Trophoblast cell (in vitro differentiated cells and primary cell): ENCODE data around the gene LRP5.

Source experiments
- DNase-seq, 2 donors: peaks; one replicate each; pipeline ENCODE4 v3.0.0-alpha.2; 2016
- H2AFZ ChIP-seq: 2 replicates; pipeline ENCODE4 v1.6.1; 2013; ENCODE audit warnings: low read length, moderate library complexity, mild to moderate bottlenecking; ENCODE audit not compliant: insufficient read depth, poor library complexity
- H2AK5ac ChIP-seq: 2 replicates; pipeline ENCODE4 v1.6.1; 2013; ENCODE audit warnings: mild to moderate bottlenecking, low read length
- H2BK120ac ChIP-seq: 2 replicates; pipeline ENCODE4 v1.6.1; 2013; ENCODE audit warnings: low read length, mild to moderate bottlenecking, moderate library complexity; ENCODE audit not compliant: insufficient read depth, poor library complexity
- H2BK12ac ChIP-seq: 2 replicates; pipeline ENCODE4 v1.6.1; 2013; ENCODE audit warnings: mild to moderate bottlenecking, low read length, moderate library complexity
- H2BK5ac ChIP-seq: 2 replicates; pipeline ENCODE4 v1.6.1; 2013; ENCODE audit warnings: low read length, low read depth, moderate library complexity, mild to moderate bottlenecking; ENCODE audit not compliant: poor library complexity
- H3K14ac ChIP-seq: 2 replicates; pipeline ENCODE4 v1.6.1; 2013; ENCODE audit warnings: mild to moderate bottlenecking, low read length
- H3K18ac ChIP-seq: 2 replicates; pipeline ENCODE4 v1.6.1; 2013; ENCODE audit warnings: mild to moderate bottlenecking, low read length
- H3K23ac ChIP-seq: 2 replicates; pipeline ENCODE4 v1.6.1; 2013; ENCODE audit warnings: low read length
- H3K27ac ChIP-seq: 2 replicates; pipeline ENCODE4 v1.5.1; 2013; ENCODE audit warnings: low read depth, mild to moderate bottlenecking, inconsistent platforms, low read length, moderate library complexity
- H3K27me3 ChIP-seq: 2 replicates; pipeline ENCODE4 v1.6.1; 2013; ENCODE audit warnings: inconsistent platforms, mild to moderate bottlenecking, low read length, moderate library complexity; ENCODE audit not compliant: insufficient read depth
- H3K36me3 ChIP-seq, 2 experiments: 1 replicate in 1 of 2; 2 replicates in 1 of 2; pipeline ENCODE4 v1.6.1; 2013; ENCODE audit warnings: low read length in 2 of 2, mild to moderate bottlenecking in 2 of 2, moderate library complexity in 1 of 2; ENCODE audit not compliant: insufficient read depth in 2 of 2, control insufficient read depth in 1 of 2
- H3K4ac ChIP-seq: 2 replicates; pipeline ENCODE4 v1.6.1; 2013; ENCODE audit warnings: low read depth, mild to moderate bottlenecking, low read length, moderate library complexity
- H3K4me1 ChIP-seq, 2 experiments: 1 replicate in 1 of 2; 2 replicates in 1 of 2; pipeline ENCODE4 v1.6.1; 2013; ENCODE audit warnings: low read length in 2 of 2, mild to moderate bottlenecking in 2 of 2, moderate library complexity in 1 of 2; ENCODE audit not compliant: insufficient read depth in 2 of 2, control insufficient read depth in 1 of 2
- H3K4me2 ChIP-seq: 2 replicates; pipeline ENCODE4 v1.6.1; 2013; ENCODE audit warnings: inconsistent platforms, mild to moderate bottlenecking, low read length, moderate library complexity
- H3K4me3 ChIP-seq: 2 replicates; pipeline ENCODE4 v1.5.1; 2013; ENCODE audit warnings: mild to moderate bottlenecking, low read depth, low read length, inconsistent platforms
- H3K79me1 ChIP-seq: one replicate; pipeline ENCODE4 v1.6.1; 2013; ENCODE audit warnings: low read length
- H3K79me2 ChIP-seq: 2 replicates; pipeline ENCODE4 v1.6.1; 2013; ENCODE audit warnings: low read length, mild to moderate bottlenecking; ENCODE audit not compliant: control insufficient read depth, insufficient read depth, poor library complexity
- H3K9ac ChIP-seq: 2 replicates; pipeline ENCODE4 v1.6.1; 2013; ENCODE audit warnings: mild to moderate bottlenecking, low read length
- H3K9me3 ChIP-seq: 2 replicates; pipeline ENCODE4 v1.6.1; 2013; ENCODE audit warnings: low read depth, mild to moderate bottlenecking, control low read depth, inconsistent platforms, low read length; ENCODE audit not compliant: insufficient read depth
- H4K12ac ChIP-seq: 2 replicates; pipeline ENCODE4 v1.6.1; 2013; ENCODE audit warnings: low read depth, mild to moderate bottlenecking, low read length, moderate library complexity
- H4K8ac ChIP-seq: 2 replicates; pipeline ENCODE4 v1.6.1; 2013; ENCODE audit warnings: low read depth, mild to moderate bottlenecking, low read length, moderate library complexity
- H4K91ac ChIP-seq: one replicate; pipeline ENCODE4 v1.6.1; 2013; ENCODE audit warnings: low read depth, mild to moderate bottlenecking, low read length, moderate library complexity
- WGBS: extraction: QIAGEN DNeasy Blood & Tissue Kit; methylation state at CpG from one replicate; pipeline ENCODE4 v1.1.7; 2013; ENCODE audit warnings: missing lambda C conversion rate; ENCODE audit not compliant: insufficient read length, insufficient coverage; ENCODE audit errors: extremely low coverage; 5-methylcytosine and 5-hydroxymethylcytosine counted together

Gene LRP5

DNA sequence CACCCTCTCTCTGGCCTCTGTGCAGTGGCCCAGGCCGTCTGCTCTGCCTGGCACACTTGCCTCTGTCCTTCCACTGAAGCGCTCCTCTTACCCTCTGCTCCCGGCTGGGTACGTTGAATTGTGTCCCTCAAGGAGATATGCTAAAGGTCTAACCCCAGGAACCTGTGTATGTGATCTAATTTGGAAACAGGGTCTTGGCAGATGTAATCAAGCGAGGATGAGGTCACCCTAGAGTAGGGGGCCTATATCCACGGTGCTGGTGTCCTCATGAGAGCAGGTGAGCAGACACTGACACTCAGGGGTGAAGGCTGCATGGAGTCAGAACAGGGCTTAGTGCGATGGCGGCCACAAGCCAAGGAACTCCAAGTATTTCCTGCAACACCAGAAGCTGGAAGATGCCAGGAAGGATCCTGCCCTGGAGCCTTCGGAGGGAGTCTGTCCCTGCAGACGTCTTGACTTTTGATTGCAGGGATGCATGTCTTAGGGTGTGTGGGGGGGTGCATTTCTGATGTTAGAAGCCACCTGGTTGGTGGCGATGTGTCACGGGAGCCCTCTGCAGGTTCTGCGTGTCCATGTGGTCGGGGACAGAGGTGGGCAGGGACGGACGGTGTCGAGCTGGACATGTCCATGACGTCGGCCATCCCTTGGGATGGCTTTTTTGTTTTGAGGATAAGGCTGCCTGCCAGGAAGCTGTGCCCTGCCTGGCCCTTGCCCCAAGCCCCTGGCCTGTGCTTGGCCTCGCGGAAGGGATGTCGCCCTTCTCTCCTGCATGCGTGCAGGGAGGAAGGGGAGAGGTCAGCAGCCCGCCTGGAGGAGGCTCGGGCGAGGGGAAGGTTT is 68.6 kb downstream of the LRP5 start:
- Histone ChIP-seq H3K79me2 (no peaks in the 10 kb centered on the region), H2BK5ac (no peak overlapping the region), H3K4me3 (no peak overlapping the region), H4K91ac (no peak overlapping the region), H4K12ac (no peak overlapping the region), H3K9me3 (peaks cover 3% of the 10 kb centered on the region), H3K36me3 (peaks cover 0 to 1% of the 10 kb centered on the region in 2 experiments), H3K14ac (no peak overlapping the region), H3K4me1 (peaks cover 10 to 14% of the 10 kb centered on the region in 2 experiments), H2AK5ac (no peak overlapping the region), H3K4me2 (no peak overlapping the region), H3K23ac (no peak overlapping the region), H3K4ac (no peak overlapping the region), H4K8ac (no peak overlapping the region), H2BK120ac (no peak overlapping the region), H2AFZ (no peak overlapping the region), H3K27ac (no peak overlapping the region), H2BK12ac (no peak overlapping the region), H3K9ac (no peak overlapping the region), H3K79me1 (no peaks in the 10 kb centered on the region), H3K27me3 (no peaks in the 10 kb centered on the region), H3K18ac (no peak overlapping the region)
- DNase-seq, result no peak
- no CpG with 5 or more reads among the region's 26 CpGs for WGBS

DNA sequence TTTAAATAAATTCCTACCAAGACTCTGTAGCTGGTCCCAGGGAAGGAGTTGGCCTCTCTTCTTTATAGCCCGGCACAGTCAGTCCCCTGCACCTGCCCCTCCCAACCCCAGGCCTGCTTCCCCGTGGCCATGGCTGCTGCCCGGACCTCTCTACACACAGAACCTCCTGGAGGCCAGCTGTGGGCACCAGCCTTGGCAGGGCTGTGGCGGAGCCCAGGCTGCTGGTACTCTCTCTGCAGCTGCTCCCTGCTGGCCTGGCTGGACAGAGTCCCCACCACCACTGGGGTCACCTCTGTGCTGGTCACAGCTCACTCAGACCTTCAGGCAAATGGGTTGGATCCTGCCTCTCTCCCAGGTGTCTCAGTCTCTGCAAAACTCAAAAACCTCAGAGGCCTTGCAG is 69.3 kb downstream of the LRP5 start:
- Histone ChIP-seq H3K79me2 (no peaks in the 10 kb centered on the region), H3K4me2 (no peak overlapping the region), H2BK120ac (no peak overlapping the region), H3K27ac (no peak overlapping the region), H3K4me1 (peaks cover 10 to 14% of the 10 kb centered on the region in 2 experiments), H3K14ac (no peak overlapping the region), H3K9ac (no peak overlapping the region), H2AK5ac (no peak overlapping the region), H3K4ac (no peak overlapping the region), H4K8ac (no peak overlapping the region), H2BK5ac (no peak overlapping the region), H4K12ac (no peak overlapping the region), H3K79me1 (no peaks in the 10 kb centered on the region), H3K18ac (no peak overlapping the region), H3K36me3 (peaks cover 3 to 8% of the 10 kb centered on the region in 2 experiments), H3K4me3 (no peak overlapping the region), H2AFZ (no peak overlapping the region), H3K23ac (no peak overlapping the region), H3K9me3 (peaks cover 9% of the 10 kb centered on the region), H4K91ac (no peak overlapping the region), H3K27me3 (no peaks in the 10 kb centered on the region), H2BK12ac (no peak overlapping the region)
- WGBS, result no CpG with 5 or more reads among the region's 4 CpGs
- no peak for DNase-seq

DNA sequence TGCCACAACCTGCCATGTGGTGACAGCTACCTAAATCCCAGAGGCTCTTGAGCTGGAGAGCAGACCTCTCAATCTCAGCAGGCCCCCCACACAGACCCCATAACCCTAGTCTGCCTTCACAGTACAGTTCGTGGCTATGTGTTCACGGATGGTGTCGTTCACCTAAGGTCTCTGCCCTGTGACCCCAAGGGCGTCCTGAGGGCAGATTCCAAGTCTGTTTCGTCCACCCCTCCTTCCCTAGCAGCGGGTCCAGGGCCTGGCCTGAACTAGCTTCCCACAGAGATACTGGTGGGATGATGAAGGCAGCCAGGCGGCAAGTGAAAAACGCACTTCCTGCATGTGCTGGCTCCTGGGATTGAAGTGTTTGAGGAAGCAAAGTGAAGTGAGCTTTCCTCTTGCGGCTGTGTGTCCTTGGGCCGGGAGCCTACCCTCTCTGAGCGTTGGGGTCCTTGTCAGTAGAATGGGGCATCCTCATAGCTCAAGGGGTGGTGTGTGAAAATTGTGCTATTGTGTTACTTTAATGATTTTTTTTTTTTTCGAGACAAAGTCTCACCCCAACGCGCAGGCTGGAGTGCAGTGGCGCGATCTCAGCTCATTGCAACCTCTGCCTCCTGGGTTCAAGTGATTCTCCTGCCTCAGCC is 70.1 kb downstream of the LRP5 start:
- peaks cover 9% of the 10 kb centered on the region for H3K9me3 ChIP-seq
- no peak overlapping the region for H4K12ac ChIP-seq
- peaks cover 7 to 10% of the 10 kb centered on the region in 2 experiments for H3K36me3 ChIP-seq
- H2AFZ ChIP-seq, result no peak overlapping the region
- no peaks in the 10 kb centered on the region for H3K27me3 ChIP-seq
- no CpG with 5 or more reads among the region's 16 CpGs for WGBS
- no peak overlapping the region for H4K91ac ChIP-seq
- H3K4me1 ChIP-seq, result peaks cover 10 to 14% of the 10 kb centered on the region in 2 experiments
- no peak overlapping the region for H3K4me3 ChIP-seq
- no peak overlapping the region for H2BK120ac ChIP-seq
- no peak overlapping the region for H3K27ac ChIP-seq
- no peak overlapping the region for H3K9ac ChIP-seq
- no peak overlapping the region for H2AK5ac ChIP-seq
- H3K23ac ChIP-seq, result no peak overlapping the region
- no peak overlapping the region for H2BK12ac ChIP-seq
- no peak overlapping the region for H3K18ac ChIP-seq
- H3K4me2 ChIP-seq, result no peak overlapping the region
- no peak for DNase-seq
- H4K8ac ChIP-seq, result no peak overlapping the region
- no peak overlapping the region for H2BK5ac ChIP-seq
- H3K79me1 ChIP-seq, result no peaks in the 10 kb centered on the region
- H3K14ac ChIP-seq, result no peak overlapping the region
- no peaks in the 10 kb centered on the region for H3K79me2 ChIP-seq
- H3K4ac ChIP-seq, result no peak overlapping the region

DNA sequence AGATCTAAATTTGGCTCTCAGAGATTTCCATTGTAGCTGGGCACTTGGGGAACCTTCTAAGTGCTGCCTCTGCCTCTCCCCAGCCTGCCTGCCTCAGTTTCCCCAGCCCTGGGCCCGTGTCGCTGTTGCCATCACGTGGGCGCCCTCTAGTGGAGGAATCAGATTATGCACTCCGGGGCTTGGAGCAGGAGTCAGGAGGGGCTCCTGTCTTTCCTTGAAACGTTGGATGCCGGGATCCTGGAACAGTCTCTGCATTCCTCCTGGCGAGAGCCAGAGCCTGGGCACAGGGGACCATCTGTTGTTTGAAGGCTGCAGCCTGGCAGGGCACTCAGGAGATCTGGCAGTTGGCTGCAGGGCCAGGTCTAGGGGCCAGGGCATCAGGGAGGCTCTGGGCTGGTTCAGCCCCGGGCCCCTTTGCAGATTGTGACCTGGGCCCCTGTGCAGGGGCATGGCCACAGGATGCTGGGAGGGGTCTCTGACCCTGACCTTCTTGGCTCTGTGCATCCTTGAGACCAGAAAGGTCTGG is 71.6 kb downstream of the LRP5 start:
- no CpG with 5 or more reads among the region's 9 CpGs for WGBS

More for the DNA sequence above, 71.6 kb downstream of the LRP5 start:
- Histone ChIP-seq H3K4me1 (peaks cover 10 to 14% of the 10 kb centered on the region in 2 experiments), H2BK120ac (no peak overlapping the region), H2BK5ac (no peak overlapping the region), H2AFZ (no peak overlapping the region), H3K36me3 (peaks cover 12 to 13% of the 10 kb centered on the region in 2 experiments), H3K14ac (no peak overlapping the region), H4K91ac (no peak overlapping the region), H3K9ac (no peak overlapping the region), H4K8ac (no peak overlapping the region), H3K27ac (no peak overlapping the region), H3K79me1 (no peaks in the 10 kb centered on the region), H3K4me3 (no peak overlapping the region), H4K12ac (no peak overlapping the region), H2AK5ac (no peak overlapping the region), H3K23ac (no peak overlapping the region), H3K79me2 (no peaks in the 10 kb centered on the region), H2BK12ac (no peak overlapping the region), H3K27me3 (no peaks in the 10 kb centered on the region), H3K4me2 (no peak overlapping the region), H3K18ac (no peak overlapping the region), H3K4ac (no peak overlapping the region), H3K9me3 (peaks cover 9% of the 10 kb centered on the region)
- DNase-seq, result peak in 1 of 2 donors; percentile 67
